Right lobe of liver (tissue), 6 donors: ENCODE measurements around the gene GPR35. TPM values are rescaled to one million over a fixed set of nuclear protein-coding genes. Genes with fewer than 3 reads are reported as not detected.

Source experiments
- ATAC-seq, 4 donors: fragments of 200-7000 bp; cut with Tn5 transposase; one replicate each; pipeline ENCODE4 v1.9.1; 2020; ENCODE audit warnings: mild to moderate bottlenecking in 4 of 4, moderate library complexity in 4 of 4
- DNase-seq, 3 donors: peaks; one replicate each; pipeline ENCODE4 v3.0.0-alpha.2; 2020
- H3K27ac ChIP-seq, 3 donors: fragments of 200-600 bp; one replicate each; pipeline ENCODE4 v1.8.0; 2022
- H3K27me3 ChIP-seq, 2 donors: fragments of 200-600 bp; one replicate each; pipeline ENCODE4 v1.8.0; 2022
- H3K36me3 ChIP-seq, 4 donors: fragments of 200-600 bp; sonication (generic) in 1 of 4; one replicate each; pipeline versions ENCODE4 v1.5.1 to v1.8.0; 2017 to 2022; ENCODE audit warnings: control low read depth in 1 of 4
- H3K4me1 ChIP-seq, 4 donors: fragments of 200-600 bp; sonication (generic) in 1 of 4; one replicate each; pipeline versions ENCODE4 v1.5.1 to v1.8.0; 2017 to 2022; ENCODE audit warnings: control low read depth in 1 of 4
- H3K4me3 ChIP-seq, 3 donors: fragments of 200-600 bp; one replicate each; pipeline ENCODE4 v1.8.0; 2022
- H3K9me3 ChIP-seq, 4 donors: fragments of 200-600 bp; sonication (generic) in 1 of 4; one replicate each; pipeline versions ENCODE4 v1.5.1 to v1.8.0; 2017 to 2022; ENCODE audit warnings: control low read depth in 1 of 4
- POLR2A ChIP-seq: fragments of 450-650 bp; IDR thresholded peaks from one replicate; pipeline ENCODE4 v1.6.1; 2017; ENCODE audit warnings: antibody characterized with exemption, mild to moderate bottlenecking
- WGBS: methylation state at CpG from one replicate; pipeline ENCODE4 v1.1.6; 2018; ENCODE audit warnings: low coverage, low lambda C conversion rate; ENCODE audit not compliant: insufficient coverage; ENCODE audit errors: missing lambda C conversion rate; 5-methylcytosine and 5-hydroxymethylcytosine counted together
- intact Hi-C, 2 donors: fragments of 100-400 bp; cut with DNase I; formaldehyde crosslinking; loops; one replicate each; pipeline versions ENCODE4 v1.11.2 to v1.14.1; 2022
- total RNA-seq, 6 experiments: library from RNA; depleted of rRNA in 2 of 6; stranded (reverse); fragments of >200 nt in 2 of 6; fragmentation: NEBNext Ultra II Directional in 3 of 6; extraction: Animal tissue kit (Norgen Biotek cat#: 25700) in 3 of 6; gene quantifications; one replicate each; pipeline versions ENCODE4 v1.1.0 to v1.2.4, GENCODE V29; 2016 to 2023
- TF ChIP-seq, protein P1 (sequence below), 4 donors: fragments of 200-600 bp in 3 of 4; fragments of 450-650 bp in 1 of 4; IDR thresholded peaks; one replicate each; pipeline versions ENCODE4 v1.5.1 to v1.8.0; 2016 to 2022; ENCODE audit warnings: antibody characterized with exemption in 4 of 4, mild to moderate bottlenecking in 2 of 4
- donor health status: DM: no; HTN: yes; CAD: no.
- donor health status: DM: no; HTN: no; CAD: no.
- donor health status: DM: no; HTN: no; CAD: no.
- donor health status: DM: no; HTN: yes; CAD: no.
- donor health status: DM: no; HTN: yes; CAD: no.

The GPR35 gene
- total RNA-seq, 6 experiments from 2014 or later = 0.11 to 1.2 (median 0.72) TPM

DNA sequence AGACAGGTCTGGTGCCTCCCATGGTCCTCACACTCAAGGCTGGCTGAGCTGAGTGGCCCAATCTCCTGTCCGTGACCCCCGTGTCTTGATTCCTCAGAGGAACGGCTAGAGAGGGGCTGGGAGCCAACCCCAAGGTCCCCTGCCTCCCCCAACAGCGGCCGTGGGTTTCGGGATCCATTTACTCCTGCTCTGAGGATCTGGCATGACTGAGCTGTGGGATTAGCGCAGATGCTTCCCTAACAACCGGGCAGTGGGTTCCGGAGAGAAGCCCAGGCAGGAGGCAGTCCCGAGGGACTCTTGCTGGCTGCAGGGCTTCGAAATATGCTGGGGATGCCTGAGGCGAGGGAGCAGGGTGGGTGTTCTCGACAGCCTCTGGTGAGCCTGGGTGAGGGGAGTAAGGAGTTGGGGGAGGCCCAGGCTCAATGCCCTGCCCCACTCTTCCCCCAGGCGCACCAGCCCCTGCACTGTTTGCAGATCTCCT lies 18.9 kb downstream of the GPR35 start:
- H3K27ac ChIP-seq = no peak overlapping the region

DNA sequence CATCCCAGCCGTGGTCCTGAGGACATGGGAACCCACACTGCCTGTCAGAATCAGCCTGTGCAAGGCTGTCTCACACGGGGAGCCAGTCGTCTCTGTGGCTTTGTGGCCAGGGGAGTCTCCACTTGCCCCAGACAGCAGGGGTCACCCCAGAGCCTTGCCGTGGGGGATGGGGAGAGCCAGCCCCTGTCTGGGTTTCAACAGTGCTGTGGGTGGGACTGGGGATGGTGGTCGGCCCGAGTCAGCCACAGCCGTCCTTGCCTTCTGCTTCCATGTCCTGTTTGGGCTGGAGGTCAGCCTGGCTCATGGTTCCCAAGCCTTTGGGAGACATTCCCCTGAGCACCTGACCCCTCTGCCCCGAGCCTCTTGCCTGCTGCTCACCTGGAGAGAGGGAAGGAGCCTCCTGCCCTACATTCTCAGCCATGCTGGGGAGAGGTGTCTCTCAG lies 19.6 kb downstream of the GPR35 start:
- intact Hi-C loops = no loop called here
- DNase-seq (peak in 1 of 3 donors; percentile 36), ATAC-seq (no peak)
- WGBS = no CpG with 5 or more reads among the region's 8 CpGs
- H3K9me3 ChIP-seq = no peaks in the 10 kb centered on the region
- no peaks in the 10 kb centered on the region for H3K27me3 ChIP-seq
- no peaks in the 10 kb centered on the region for H3K36me3 ChIP-seq
- H3K27ac ChIP-seq = no peak overlapping the region
- no peak for TF ChIP-seq POLR2A
- TF ChIP-seq, protein P1, sequence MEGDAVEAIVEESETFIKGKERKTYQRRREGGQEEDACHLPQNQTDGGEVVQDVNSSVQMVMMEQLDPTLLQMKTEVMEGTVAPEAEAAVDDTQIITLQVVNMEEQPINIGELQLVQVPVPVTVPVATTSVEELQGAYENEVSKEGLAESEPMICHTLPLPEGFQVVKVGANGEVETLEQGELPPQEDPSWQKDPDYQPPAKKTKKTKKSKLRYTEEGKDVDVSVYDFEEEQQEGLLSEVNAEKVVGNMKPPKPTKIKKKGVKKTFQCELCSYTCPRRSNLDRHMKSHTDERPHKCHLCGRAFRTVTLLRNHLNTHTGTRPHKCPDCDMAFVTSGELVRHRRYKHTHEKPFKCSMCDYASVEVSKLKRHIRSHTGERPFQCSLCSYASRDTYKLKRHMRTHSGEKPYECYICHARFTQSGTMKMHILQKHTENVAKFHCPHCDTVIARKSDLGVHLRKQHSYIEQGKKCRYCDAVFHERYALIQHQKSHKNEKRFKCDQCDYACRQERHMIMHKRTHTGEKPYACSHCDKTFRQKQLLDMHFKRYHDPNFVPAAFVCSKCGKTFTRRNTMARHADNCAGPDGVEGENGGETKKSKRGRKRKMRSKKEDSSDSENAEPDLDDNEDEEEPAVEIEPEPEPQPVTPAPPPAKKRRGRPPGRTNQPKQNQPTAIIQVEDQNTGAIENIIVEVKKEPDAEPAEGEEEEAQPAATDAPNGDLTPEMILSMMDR (IDR thresholded peaks at IDR 0.05) = no peak
- no peak overlapping the region for H3K4me3 ChIP-seq
- H3K4me1 ChIP-seq = no peaks in the 10 kb centered on the region

More for the DNA sequence above, 18.9 kb downstream of the GPR35 start:
- no peak for ATAC-seq
- WGBS = 0% methylated on average over 1 of the region's 14 CpGs
- Histone ChIP-seq H3K27me3 (no peaks in the 10 kb centered on the region), H3K4me3 (no peak overlapping the region), H3K36me3 (no peaks in the 10 kb centered on the region), H3K4me1 (no peaks in the 10 kb centered on the region), H3K9me3 (no peaks in the 10 kb centered on the region)
- peak in 1 of 3 donors; percentile 36 for DNase-seq
- TF ChIP-seq, protein P1 (IDR thresholded peaks at IDR 0.05) = no peak
- no peak for TF ChIP-seq POLR2A
- intact Hi-C loops = no loop called here

DNA sequence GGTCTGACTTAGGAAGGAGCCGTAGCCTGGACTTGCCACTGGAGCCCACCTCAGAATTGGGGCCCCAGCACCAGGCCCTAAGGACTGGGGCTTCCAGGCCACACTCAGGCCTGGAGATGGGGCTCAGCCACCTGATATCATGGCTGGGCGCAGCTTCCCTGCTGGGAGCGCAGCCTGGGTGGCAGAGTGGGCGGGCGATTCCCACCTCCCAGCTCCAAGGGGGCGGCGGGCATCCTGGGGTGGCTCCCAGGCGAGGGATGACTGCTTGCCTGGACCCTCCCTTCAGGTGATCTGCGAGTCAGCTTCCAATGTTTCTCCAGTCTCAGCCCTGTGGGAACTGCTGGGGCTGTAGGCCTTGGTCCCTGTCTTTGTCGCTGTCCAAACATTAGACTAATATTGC lies 20.1 kb downstream of the GPR35 start:
- ATAC-seq = no peak
- TF ChIP-seq, protein P1 (IDR thresholded peaks at IDR 0.05) = no peak
- no peak for TF ChIP-seq POLR2A
- 47% methylated on average over 4 of the region's 10 CpGs for WGBS
- Histone ChIP-seq H3K27me3 (no peaks in the 10 kb centered on the region), H3K4me3 (no peak overlapping the region), H3K9me3 (no peaks in the 10 kb centered on the region), H3K27ac (no peak overlapping the region), H3K4me1 (no peaks in the 10 kb centered on the region), H3K36me3 (no peaks in the 10 kb centered on the region)
- intact Hi-C loops = no loop called here
- no peak for DNase-seq

DNA sequence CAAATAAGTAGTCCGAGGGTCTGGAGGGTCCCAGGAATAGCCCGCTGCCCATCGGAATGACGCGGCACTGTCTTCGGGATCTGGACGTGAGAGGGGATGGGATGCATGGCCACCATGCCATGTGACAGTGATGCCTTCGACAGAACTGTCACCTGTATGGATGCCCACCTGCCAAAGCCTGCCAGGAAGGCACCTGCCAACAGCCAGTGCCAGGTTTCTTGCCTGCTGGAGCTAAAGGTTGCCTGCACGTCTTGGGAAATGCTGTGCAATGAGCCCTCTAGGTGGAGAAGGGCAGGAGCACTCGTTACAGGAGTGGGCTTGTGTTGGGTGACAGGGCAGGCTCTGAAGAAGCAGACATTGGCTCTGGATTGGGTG lies 20.5 kb downstream of the GPR35 start:
- TF ChIP-seq POLR2A = no peak
- TF ChIP-seq, protein P1 (IDR thresholded peaks at IDR 0.05) = no peak
- intact Hi-C loops = no loop called here
- H3K9me3 ChIP-seq = no peaks in the 10 kb centered on the region
- H3K27ac ChIP-seq = no peak overlapping the region
- no peaks in the 10 kb centered on the region for H3K27me3 ChIP-seq
- DNase-seq (no peak), ATAC-seq (no peak)
- 61% methylated on average over 2 of the region's 10 CpGs for WGBS
- H3K4me1 ChIP-seq = no peaks in the 10 kb centered on the region
- H3K4me3 ChIP-seq = no peak overlapping the region
- H3K36me3 ChIP-seq = no peaks in the 10 kb centered on the region
